Activated T-cell treated with anti-CD3 and anti-CD28 coated beads for 4 hours (primary cell): ENCODE measurements around the gene LARP1.
A peak's percentile ranks its signal among the peaks of the same experiment; 100 is the strongest.
"Not testable (repeated sequence)": the region's sequence is repeated elsewhere in the genome, so short reads cannot be mapped to it uniquely, and the experiment has no call there.

Experiments
- DNase-seq: peaks from one replicate; pipeline ENCODE4 v3.0.0-alpha.2; 2020

Gene LARP1

GRCh38 chr5:154735362-154735761 lies 19.8 kb upstream of the LARP1 start:
- DNase-seq = not testable (repeated sequence)

DNA sequence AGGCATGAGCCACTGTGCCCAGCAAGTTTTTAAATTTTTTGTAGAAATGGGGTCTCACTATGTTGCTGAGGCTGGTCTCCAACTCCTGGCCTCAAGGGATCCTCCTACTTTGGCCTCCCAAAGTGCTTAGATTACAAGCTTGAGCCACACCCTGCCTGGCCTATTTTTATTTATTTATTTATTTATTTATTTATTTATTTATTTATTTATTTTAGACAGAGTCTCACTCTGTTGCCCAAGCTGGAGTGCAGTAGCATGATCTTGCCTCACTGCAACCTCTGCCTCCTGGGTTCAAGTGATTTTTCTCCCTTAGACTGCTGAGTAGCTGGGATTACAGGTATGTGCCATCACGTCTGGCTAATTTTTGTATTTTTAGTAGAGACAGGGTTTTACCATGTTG lies 18.8 kb upstream of the LARP1 start:
- DNase-seq = not testable (repeated sequence)

DNA sequence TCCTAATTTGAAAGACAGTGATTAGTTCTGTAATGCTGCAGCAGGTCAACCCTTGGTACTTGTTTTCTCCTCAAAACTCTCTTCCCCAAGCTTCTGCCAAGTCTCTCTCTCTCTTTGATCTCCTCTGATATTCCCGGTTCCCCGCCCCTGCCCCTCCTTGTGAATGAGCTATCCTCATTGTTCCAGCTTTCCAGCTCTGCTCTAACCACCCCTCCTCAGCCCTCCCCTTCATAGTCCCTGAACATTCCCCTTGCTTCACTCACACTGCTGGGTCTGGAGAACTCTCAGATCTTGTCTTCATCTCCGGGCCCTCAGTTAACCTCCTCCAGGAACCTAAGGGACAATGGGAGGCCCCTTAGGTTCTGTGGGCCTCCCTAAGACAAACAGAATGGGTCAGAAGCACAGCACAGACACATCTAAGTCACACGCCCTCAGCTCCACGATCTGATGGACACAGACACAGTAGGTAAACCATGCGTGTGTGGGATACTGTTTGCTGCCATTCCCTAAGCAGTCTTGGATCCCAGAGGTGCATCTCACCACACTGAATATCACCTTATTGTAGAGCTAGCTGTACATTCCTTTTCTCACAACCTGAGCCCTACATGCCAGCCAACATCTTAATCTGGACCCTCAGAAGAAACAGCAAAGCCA lies 17.4 kb upstream of the LARP1 start:
- no peak for DNase-seq

DNA sequence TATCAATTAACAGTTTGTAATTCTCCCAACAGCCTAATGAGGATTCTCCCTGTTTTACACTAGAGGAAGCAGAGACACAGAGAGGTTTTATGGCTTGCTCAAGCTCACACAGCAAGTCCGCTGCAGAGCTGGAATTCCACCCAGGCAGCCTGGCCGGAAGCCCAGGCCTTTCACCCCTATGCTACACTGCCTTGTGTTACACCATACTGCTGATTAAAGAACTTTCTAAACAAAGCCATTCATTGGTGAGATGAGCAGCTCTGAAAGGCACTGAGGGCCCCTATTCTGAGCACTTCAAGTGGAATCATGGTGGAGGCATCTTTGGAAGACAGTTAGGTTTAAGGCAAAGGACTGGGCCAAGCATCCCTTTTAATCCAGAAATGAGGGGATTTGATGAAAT lies 14.7 kb upstream of the LARP1 start:
- no peak for DNase-seq

DNA sequence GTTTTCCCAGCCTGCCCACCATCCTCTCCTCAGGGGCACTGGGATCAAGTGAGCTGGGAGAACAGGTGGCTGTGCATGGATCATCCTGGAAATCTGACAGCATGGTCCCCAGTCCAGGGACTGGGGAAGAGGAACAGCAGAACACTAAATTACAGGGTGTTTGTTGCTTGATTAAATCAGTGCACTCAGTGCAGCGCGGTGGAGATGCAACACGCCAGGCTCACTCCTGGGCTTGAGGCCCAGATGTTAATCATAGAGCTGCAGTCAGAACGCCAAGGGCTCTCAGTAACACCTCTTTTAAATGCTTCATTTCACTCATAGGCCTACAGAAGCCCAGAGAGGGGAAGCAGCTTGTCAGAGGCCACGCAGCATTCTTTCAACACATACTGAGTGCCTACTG lies 14.2 kb upstream of the LARP1 start:
- no peak for DNase-seq

DNA sequence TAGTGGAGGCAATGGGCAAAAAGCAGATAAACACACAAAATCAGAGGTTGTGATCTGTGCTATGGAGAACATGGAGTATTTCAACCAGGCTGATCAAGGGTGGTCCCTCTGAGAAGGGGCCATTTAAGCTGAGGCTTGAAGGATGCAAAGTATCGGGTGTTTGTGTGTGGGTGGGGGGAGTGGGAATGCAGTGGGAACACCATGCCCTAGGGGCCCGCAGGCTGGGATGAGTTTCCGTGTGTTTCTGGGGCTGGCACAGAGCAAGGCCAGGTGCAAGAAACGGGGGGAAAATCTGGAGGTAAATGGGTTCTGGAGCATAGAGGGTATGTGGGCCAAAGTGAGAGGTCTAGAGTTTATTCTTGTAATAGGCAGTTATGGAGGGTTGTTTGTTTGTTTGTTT lies 13.8 kb upstream of the LARP1 start:
- DNase-seq = no peak

GRCh38 chr5:154743812-154744211 lies 11.4 kb upstream of the LARP1 start:
- no peak for DNase-seq

DNA sequence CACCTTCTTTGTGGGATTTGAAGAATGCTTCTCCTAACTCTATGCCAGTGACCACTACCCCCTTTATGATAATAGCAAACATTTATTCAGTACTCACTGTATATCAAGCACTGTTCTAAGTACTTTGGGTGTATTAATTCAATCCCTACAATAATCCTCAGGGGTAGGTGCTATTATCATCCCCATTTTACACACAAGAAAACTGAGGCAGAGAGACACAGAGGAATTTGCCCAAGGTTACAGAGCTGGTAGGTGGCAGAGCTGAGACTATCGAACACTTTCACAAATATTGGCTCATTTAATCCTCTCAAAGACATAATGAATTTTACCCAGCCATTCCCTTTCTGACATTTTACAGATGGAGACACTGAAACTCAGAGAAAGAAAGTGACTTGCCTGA lies 9.8 kb upstream of the LARP1 start:
- no peak for DNase-seq

DNA sequence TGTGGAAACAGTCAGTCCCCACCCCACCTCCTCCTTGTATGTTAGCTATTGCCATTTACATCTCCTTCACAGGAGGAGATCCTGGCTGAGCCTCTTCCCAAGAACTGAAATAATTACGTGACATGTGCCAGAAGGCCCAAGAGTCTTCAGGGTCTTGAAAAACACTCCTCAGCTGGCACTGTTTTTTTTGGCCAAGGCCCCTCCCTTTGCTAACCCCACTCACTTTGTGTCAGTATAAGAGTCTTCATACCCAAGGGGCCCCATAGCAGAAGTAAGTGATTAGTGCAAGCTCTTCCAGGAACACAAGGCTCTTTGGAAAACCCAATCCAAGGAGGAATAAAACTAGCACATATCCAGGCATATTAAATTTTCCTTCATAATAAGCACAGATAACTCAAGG lies 5.7 kb upstream of the LARP1 start:
- no peak for DNase-seq

DNA sequence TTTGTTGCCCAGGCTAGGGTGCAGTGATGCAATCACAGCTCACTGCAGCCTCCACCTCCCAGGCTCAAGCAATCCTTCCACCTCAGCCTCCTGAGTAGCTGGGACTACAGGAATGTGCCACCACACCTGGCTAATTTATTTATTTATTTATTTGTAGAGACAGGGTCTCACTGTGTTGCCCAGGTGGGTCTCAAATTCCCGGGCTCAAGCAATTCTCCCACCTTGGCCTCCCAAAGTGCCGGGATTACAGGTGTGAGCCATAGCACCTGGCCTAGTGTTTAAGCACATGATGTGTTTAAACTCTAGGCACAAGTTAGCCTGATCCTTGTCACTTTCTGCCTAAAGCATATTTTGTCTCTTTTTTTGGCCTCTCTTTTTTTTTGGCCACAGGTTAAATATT lies 4.5 kb upstream of the LARP1 start:
- not testable (repeated sequence) for DNase-seq

- no peak for DNase-seq
These were observed 3.3 kb upstream of the LARP1 start for GRCh38 chr5:154751854-154752253.

GRCh38 chr5:154753792-154754191 lies 1.4 kb upstream of the LARP1 start:
- no peak for DNase-seq

- DNase-seq = peak; percentile 100
These were observed 467 bp upstream of the LARP1 start for GRCh38 chr5:154754460-154755360.

GRCh38 chr5:154756009-154756867 lies 1.1 kb downstream of the LARP1 start:
- DNase-seq = peak; percentile 36

GRCh38 chr5:154756868-154757813 lies 2.0 kb downstream of the LARP1 start:
- peak; percentile 47 for DNase-seq

GRCh38 chr5:154757814-154758406 lies 2.7 kb downstream of the LARP1 start:
- DNase-seq = peak; percentile 42

- no peak for DNase-seq
These were observed 3.3 kb downstream of the LARP1 start for GRCh38 chr5:154758493-154758892.

DNA sequence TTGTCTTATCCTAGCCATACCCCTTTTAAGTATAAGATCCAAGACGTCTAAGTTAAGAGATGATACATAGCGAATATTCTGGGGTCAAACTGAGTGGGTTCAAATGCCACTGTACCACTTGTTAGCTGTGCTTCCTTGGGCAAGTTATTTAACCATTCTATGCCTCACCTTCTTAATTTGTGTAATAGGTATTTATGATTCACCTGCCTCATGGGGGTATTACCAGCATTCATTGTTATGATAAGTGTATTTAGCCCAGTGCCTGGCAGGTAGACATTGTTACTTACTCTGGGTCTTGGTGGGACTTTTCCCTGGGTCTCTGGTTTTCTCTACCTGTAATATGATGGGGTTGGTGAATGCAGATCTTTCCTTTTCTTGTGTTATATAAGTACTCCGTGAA lies 3.8 kb downstream of the LARP1 start:
- DNase-seq = no peak

GRCh38 chr5:154759868-154760267 lies 4.7 kb downstream of the LARP1 start:
- not testable (repeated sequence) for DNase-seq

GRCh38 chr5:154761046-154761736 lies 6.0 kb downstream of the LARP1 start:
- DNase-seq = no peak

DNA sequence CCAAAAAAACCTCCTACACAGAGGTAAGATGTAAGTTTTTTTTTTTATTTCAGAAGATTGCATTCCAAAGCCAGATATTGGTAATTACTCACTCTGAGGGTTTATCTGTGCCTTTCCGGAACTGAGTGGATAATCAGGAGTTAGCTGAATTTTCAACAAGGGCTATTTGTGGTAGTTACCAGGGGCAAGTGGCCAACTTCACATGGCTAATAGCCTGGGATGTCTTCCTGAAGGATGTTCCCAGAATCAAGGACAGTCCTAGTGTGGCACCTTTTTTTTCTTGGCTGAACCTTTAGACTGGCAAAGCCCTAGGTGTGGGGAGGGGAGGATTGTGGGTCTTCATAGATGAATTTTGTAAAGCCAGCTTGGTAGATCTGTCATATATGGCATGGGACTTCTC lies 7.1 kb downstream of the LARP1 start:
- DNase-seq = no peak
